ENCODE measurements around the gene TRIM42.

Gene TRIM42

GRCh38 chr3:140677764-140678163, at the start of gene TRIM42:
TSS of gene TRIM42 (plus strand) at chr3:140678064. CDS start at chr3:140678230, 166 bp downstream.
- no peak for DNase-seq

- no peak for DNase-seq
These were observed 49.3 kb upstream of the TRIM42 start for GRCh38 chr3:140628606-140629005.

DNA sequence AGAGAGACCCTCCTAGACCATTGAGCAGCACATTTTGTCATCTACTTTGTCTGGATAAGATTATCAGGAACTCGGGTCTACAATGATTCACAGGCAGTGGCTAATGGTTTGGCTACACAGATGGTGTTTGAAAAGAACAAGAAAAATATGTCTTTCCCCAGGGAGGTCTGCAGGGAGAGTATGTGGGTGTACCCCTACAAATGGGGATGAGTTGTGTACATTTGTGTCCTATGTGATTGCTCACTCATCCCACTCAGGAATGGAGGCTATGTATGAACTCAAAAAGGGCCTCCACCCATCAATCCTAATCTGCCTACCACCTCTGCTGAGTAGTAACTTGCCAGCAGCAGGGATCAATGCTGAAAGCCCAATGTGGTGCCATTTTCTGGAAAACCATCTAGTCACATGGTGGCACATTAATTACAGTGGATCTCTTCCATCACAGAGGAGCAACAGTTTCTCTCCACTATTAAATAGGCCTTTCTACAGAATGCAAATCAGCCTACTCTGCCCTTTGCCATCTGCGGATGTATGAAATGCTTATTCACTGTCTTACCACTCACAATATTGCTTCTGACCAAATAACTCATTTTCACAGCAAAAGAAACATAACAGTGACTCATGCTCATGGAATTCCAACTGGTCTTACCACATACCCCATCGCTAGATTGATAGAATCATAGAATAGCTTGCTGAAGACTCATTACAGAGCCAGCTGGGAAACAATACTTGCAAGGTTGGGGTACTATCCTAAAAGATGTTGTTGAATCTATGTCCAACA, 48.3 kb upstream of the TRIM42 start:
- DNase-seq: no peak

GRCh38 chr3:140630366-140630765, 47.5 kb upstream of the TRIM42 start:
- no peak for DNase-seq

DNA sequence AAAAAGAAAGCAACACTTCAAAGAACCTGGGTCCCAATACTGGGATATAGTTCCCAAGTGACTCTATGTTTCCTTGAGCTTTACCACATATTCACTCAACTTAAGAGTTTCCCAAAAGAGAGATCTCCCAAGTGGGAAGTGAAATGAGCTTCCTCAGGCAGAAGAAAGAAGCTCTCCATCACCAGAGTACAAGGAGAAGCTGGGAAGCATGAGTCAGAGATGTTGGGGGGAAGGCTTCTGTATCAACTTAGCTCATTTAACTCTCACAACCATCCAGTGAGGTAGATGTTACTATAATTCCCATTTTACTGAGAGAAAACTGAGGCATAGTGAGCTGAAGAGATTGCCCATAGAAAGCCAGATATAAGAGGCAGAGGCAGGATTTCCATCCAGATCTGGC, 47.0 kb upstream of the TRIM42 start:
- no peak for DNase-seq

DNA sequence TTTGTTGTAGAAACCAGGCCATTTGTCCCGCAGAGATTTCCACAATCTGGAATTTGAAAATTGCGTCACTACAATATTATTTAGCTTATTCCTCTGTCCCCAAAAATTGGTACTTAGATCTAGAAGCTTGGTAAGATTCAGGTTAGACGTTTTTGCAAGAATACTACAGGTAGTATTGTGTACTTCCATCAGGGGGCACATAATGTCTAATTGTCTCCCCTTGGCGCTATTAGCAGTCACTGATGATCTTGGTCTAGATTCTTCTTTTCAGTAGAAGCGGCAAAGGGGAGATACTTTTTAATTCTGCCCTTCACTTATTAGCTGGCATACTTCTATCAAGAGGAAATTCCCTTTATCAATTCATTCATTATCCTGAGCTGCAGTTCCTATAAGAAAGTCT, 42.6 kb upstream of the TRIM42 start:
- DNase-seq: no peak

- no peak for DNase-seq
These were observed 41.3 kb upstream of the TRIM42 start for GRCh38 chr3:140636406-140637138.

GRCh38 chr3:140651287-140651686, 26.6 kb upstream of the TRIM42 start:
- DNase-seq: no peak

GRCh38 chr3:140655678-140656077, 22.2 kb upstream of the TRIM42 start:
- DNase-seq: no peak

GRCh38 chr3:140664111-140664510, 13.8 kb upstream of the TRIM42 start:
- no peak for DNase-seq

DNA sequence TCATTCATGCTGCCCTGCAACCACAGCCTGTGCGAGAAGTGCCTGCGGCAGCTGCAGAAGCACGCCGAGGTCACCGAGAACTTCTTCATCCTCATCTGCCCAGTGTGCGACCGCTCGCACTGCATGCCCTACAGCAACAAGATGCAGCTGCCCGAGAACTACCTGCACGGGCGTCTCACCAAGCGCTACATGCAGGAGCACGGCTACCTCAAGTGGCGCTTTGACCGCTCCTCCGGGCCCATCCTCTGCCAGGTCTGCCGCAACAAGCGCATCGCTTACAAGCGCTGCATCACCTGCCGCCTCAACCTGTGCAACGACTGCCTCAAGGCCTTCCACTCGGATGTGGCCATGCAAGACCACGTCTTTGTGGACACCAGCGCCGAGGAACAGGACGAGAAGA, 4.7 kb downstream of the TRIM42 start:
- DNase-seq: no peak

GRCh38 chr3:140686128-140686527, 8.3 kb downstream of the TRIM42 start:
- DNase-seq: no peak

- DNase-seq: no peak
These were observed 9.1 kb downstream of the TRIM42 start for GRCh38 chr3:140686948-140687347.

DNA sequence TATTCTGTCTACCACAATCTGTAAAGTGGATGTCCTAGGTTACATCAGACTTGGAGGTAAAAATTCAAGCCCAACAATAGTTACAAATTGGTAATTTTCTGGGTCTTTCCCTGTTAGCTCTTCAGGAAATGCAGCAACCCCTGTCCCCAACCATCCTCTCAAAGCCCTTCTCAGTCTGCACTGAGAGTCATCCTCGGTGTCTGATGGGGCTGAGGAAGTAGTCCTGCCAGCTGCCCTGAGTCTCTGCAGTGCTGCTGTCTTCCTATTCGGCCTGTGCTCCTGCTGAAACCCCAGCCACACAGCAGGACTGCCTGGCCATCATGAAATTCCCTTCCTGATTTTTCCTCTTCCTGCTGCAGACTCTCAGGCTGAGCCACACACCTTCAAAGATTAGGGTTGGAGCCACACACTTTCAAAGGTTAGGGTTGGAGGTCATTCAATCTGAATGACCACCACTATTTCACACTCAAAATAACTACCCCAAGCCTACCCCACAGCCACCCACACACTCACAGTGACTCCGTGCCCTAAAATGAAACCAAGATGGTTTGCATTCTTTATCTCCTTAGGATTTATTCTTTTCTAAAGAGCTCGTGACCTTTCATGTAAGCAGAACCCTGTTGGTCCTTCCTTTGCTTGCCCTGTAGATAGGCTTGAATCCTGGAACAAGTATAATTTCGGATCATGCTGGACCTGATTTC, 17.6 kb downstream of the TRIM42 start:
- no peak for DNase-seq

DNA sequence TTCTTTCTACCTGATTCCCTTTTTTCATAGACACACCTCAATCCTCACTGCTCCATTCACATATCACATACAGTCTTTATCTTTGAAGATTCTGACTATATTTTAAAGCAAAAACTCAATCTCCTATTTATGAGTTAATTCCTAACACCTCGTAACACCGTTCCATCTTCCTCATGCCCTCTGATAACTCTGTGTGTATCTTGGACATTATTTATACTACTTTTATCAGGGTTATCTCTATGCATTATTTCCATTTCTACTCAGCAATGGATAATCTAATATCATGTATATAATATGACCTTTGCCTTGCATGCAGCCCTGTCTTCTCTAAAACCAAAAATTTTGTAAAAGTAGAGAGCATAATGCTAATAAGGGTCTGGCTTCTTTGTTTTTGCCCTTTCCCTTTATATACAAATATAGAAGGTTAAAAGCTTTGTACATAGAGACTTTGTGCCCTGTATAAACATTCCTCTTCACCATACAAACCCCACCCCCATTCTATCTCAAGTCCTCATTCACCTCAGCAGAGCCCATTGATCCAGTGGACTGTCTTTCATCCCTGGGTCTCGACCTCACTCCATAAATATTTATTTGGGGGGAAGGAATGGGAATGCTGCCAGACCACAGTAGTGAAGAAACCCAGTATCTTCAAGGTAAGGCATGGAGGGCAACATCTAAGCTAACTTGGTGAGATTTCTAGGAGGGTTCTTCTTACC, 21.8 kb downstream of the TRIM42 start:
- DNase-seq: no peak

DNA sequence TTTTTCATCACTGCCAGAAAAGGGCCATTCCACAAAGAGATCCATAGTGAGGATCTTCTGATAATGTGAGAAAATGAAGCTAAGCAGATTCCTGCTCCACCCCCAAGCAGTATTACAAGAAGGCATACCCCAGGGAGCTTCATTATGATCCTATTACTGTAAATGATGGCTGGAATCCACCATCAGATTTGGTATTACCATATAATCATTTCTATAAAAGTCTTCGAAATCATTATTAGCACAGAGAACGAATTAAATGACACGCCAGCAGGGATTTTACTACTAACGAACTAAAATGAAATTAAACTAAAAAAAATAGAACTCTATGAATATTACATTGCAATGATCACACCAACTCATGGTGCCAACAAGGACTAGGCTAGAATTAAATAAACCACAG, 24.4 kb downstream of the TRIM42 start:
- DNase-seq: no peak

GRCh38 chr3:140703496-140703895, 25.6 kb downstream of the TRIM42 start:
- no peak for DNase-seq

- no peak for DNase-seq
These were observed 26.9 kb downstream of the TRIM42 start for GRCh38 chr3:140704733-140705132.

DNA sequence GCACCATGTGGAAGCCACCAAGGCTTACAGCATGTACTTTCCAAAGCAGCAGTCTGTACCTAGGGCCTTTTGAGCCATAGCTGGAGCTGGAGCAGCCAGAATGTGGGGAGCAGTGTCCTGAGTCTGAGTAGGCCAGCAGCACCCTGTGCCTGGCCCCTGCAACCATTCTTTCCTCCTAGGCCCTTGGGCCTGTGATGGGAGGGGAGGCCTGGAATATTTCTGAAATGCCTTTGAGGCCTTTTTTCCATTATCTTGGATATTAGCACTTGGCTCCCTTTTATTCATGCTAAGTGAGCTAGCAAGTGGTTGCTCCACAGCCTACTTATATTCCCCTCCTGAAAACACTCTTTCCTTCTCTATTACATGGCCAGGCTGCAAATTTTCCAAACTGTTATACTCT, 28.1 kb downstream of the TRIM42 start:
- no peak for DNase-seq

DNA sequence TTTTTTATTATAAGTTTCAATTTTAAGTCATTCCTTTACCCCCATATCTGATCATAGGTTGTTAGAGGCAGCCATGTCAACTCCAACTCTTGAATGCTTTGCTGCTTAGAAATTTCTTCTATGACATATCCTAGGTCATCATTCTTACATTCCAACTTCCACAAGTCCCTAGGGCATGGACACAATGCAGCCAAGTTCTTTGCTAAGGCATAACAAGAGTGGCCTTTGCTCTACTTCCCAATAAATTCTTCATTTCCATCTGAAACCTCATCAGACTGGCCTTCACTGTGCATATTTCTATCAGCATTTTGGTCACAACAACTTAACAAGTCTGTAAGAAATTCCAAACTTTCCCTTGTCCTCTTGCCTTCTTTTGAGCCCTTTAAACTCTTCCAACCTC, 28.5 kb downstream of the TRIM42 start:
- DNase-seq: no peak

DNA sequence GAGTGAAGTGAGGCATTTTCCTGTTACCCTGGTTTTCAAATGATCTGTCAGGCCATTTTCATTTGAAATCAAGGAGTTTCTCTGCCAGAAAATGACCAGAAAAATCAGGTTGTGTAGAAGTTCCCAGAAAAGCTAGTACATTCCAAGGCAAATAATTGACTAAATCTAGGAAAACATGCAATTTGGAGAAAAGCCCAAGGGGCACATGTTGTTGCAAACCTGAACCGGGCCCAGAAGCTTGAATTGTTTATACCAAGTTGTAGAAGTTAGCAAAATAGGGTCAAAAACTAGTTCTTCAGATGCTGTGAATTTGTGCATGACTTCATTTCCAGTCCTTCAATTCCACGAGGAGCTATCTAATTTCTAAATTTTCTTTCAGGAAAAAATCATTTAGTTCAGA, 31.0 kb downstream of the TRIM42 start:
- DNase-seq: no peak

DNA sequence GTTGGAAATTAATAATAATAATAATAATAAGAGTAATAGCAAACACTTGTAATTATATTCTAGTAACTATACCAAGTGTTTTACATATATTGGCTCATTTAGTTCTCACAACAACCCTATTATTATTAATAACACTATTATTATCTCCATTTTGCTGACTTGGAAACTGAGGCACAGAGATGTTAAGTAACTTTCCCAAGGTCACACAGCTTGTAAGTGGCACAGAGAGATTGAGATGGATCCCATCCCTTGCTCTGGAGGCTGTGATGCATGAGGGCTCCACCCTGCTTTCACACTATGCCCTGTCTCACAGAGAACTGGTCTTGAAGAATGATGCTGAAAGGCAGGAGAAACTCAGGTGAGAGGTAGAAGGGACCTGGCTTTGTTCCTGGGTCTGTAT, 31.9 kb downstream of the TRIM42 start:
- DNase-seq: no peak

GRCh38 chr3:140710711-140711389, 33.0 kb downstream of the TRIM42 start:
- no peak for DNase-seq
